ENCODE results near the gene IL17RE. TPM values are rescaled to one million over a fixed set of nuclear protein-coding genes. Genes with fewer than 3 reads are reported as not detected.

Gene IL17RE
- total and polyA plus RNA-seq, 2 of the 13 experiments (the other 11 are each of a cell fraction or from before 2014, with no cell fraction given) = 14.5 to 24.1 TPM

- TF ChIP-seq EED (CRISPR knock-in tag; IDR thresholded peaks at IDR 0.05) (no peak), KMT2A (CRISPR knock-in tag; IDR thresholded peaks at IDR 0.05) (no peak), THAP11 (CRISPR knock-in tag; IDR thresholded peaks at IDR 0.05) (0 out of 2 replicates have a peak, but pooled peaks have one; percentile 36), FOXA1 (IDR thresholded peaks at IDR 0.05) (no peak), FOXA1 (CRISPR knock-in tag; IDR thresholded peaks at IDR 0.05) (no peak), ATF6 (CRISPR knock-in tag; conservative IDR thresholded peaks at IDR 0.05) (no peak), MED8 (CRISPR knock-in tag; IDR thresholded peaks at IDR 0.05; ENCODE audit: insufficient replicate concordance) (no peak), ZNF451 (CRISPR knock-in tag; IDR thresholded peaks at IDR 0.05) (no peak), SPEN (CRISPR knock-in tag; IDR thresholded peaks at IDR 0.05; ENCODE audit: low read depth) (peak; percentile 34; the same call in 1 of the 2 replicates), TRIM24 (CRISPR knock-in tag; IDR thresholded peaks at IDR 0.05) (no peak), PATZ1 (CRISPR knock-in tag; IDR thresholded peaks at IDR 0.05) (0 out of 2 replicates have a peak, but pooled peaks have one; percentile 28), POLR2AphosphoS2 (IDR thresholded peaks at IDR 0.05; ENCODE audit: low read depth, low read length) (no peak), ZNF275 (CRISPR knock-in tag; IDR thresholded peaks at IDR 0.05; ENCODE audit: borderline replicate concordance) (no peak), GTF3A (CRISPR knock-in tag; conservative IDR thresholded peaks at IDR 0.05) (no peak), GATAD2A (CRISPR knock-in tag; IDR thresholded peaks at IDR 0.05) (peak; percentile 80), HOXA5 (CRISPR knock-in tag; IDR thresholded peaks at IDR 0.05) (no peak), AGO2 (optimal IDR thresholded peaks at IDR 0.05; ENCODE audit: low read depth, low read length) (no peak), ZNF121 (CRISPR knock-in tag; IDR thresholded peaks at IDR 0.05) (no peak), ZNF543 (CRISPR knock-in tag; IDR thresholded peaks at IDR 0.05) (no peak), SIX4 (CRISPR knock-in tag; IDR thresholded peaks at IDR 0.05) (no peak), POGK (CRISPR knock-in tag; conservative IDR thresholded peaks at IDR 0.05) (no peak), ZFX (CRISPR knock-in tag; IDR thresholded peaks at IDR 0.05; ENCODE audit: low read depth) (no peak)
Observed at GRCh38 chr3:9878700-9879099, 23.9 kb upstream of the IL17RE start (continued).

All from HepG2 (cell line).